Calu3 (cell line): ENCODE measurements around the gene CCL8. TPM values are rescaled to one million over a fixed set of nuclear protein-coding genes. Genes with fewer than 3 reads are reported as not detected.

Source experiments
- BruUV-seq: library from RNA; stranded (reverse); fragments of 400-500 nt; replicated peaks from 2 replicates; lab custom pipeline; 2021; lab: Mats Ljungman, UMichigan
- CTCF ChIA-PET: fragments of 300-600 bp; sonication (Branson Sonifier 250); formaldehyde crosslinking; loops from one replicate; lab custom pipeline; 2022; ENCODE audit warnings: antibody characterized with exemption; lab: Charles Lee
- DNase-seq: peaks from one replicate; pipeline ENCODE4 v3.0.0; 2022
- H3K27ac Mint-ChIP-seq: one replicate; pipeline ENCODE4 v1.8.0; 2022; ENCODE audit warnings: mixed read lengths; ENCODE audit not compliant: unreplicated experiment
- H3K27me3 Mint-ChIP-seq: one replicate; pipeline ENCODE4 v1.8.0; 2022; ENCODE audit warnings: mixed read lengths; ENCODE audit not compliant: unreplicated experiment
- H3K36me3 Mint-ChIP-seq: one replicate; pipeline ENCODE4 v1.8.0; 2022; ENCODE audit warnings: mild to moderate bottlenecking, moderate library complexity, mixed read lengths; ENCODE audit not compliant: insufficient read depth, unreplicated experiment
- H3K4me1 Mint-ChIP-seq: one replicate; pipeline ENCODE4 v1.8.0; 2022; ENCODE audit warnings: mild to moderate bottlenecking, low read depth, mixed read lengths; ENCODE audit not compliant: unreplicated experiment
- H3K4me3 Mint-ChIP-seq: one replicate; pipeline ENCODE4 v1.8.0; 2022; ENCODE audit warnings: mild to moderate bottlenecking, low read depth, moderate library complexity, mixed read lengths; ENCODE audit not compliant: unreplicated experiment
- H3K9me3 Mint-ChIP-seq: one replicate; pipeline ENCODE4 v1.8.0; 2022; ENCODE audit warnings: low read depth, mixed read lengths; ENCODE audit not compliant: unreplicated experiment
- intact Hi-C: fragments of 100-400 bp; cut with micrococcal nuclease; formaldehyde crosslinking; loops from one replicate; pipeline ENCODE4 v1.10.0; 2022; ENCODE audit not compliant: unreplicated experiment
- total RNA-seq: library from RNA; stranded (reverse); gene quantifications from 2 replicates; pipeline ENCODE4 v1.2.3, GENCODE V29; 2022
- TF ChIP-seq, protein P1 (sequence below): fragments of 200-600 bp; IDR thresholded peaks from one replicate; pipeline ENCODE4 v1.8.0; 2022; ENCODE audit warnings: antibody characterized with exemption; ENCODE audit not compliant: unreplicated experiment

Gene CCL8
- total RNA-seq, 1 experiment from 2014 or later = not detected

DNA sequence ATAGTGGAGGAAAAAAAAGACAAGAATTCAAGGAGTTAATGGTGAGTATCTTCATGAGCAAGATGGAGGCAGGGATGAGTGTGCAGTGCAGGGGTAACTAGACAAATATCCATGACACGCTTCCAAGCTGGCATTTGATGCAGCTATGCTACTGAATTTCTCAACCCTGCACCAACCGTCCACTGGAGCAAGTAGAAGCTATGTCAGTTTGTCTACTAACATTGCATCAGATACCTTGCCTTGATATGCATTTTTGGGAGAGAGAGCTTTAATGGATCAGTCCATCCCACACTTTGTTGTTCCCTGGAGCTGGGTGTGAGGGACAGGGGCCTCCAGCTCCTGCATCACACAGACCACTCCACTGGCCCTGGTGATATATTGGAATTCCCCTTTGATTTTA lies 17.2 kb upstream of the CCL8 start:
- peaks cover 66% of the 10 kb centered on the region for H3K27me3 Mint-ChIP-seq
- no peaks in the 10 kb centered on the region for H3K36me3 Mint-ChIP-seq
- H3K4me3 Mint-ChIP-seq = no peak overlapping the region
- H3K4me1 Mint-ChIP-seq = no peaks in the 10 kb centered on the region
- no peak for DNase-seq
- no TSS peak for BruUV-seq
- no peak overlapping the region for H3K27ac Mint-ChIP-seq
- TF ChIP-seq, protein P1, sequence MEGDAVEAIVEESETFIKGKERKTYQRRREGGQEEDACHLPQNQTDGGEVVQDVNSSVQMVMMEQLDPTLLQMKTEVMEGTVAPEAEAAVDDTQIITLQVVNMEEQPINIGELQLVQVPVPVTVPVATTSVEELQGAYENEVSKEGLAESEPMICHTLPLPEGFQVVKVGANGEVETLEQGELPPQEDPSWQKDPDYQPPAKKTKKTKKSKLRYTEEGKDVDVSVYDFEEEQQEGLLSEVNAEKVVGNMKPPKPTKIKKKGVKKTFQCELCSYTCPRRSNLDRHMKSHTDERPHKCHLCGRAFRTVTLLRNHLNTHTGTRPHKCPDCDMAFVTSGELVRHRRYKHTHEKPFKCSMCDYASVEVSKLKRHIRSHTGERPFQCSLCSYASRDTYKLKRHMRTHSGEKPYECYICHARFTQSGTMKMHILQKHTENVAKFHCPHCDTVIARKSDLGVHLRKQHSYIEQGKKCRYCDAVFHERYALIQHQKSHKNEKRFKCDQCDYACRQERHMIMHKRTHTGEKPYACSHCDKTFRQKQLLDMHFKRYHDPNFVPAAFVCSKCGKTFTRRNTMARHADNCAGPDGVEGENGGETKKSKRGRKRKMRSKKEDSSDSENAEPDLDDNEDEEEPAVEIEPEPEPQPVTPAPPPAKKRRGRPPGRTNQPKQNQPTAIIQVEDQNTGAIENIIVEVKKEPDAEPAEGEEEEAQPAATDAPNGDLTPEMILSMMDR = no peak
- CTCF ChIA-PET = no interaction called here
- intact Hi-C loops = no loop called here
- H3K9me3 Mint-ChIP-seq = no peaks in the 10 kb centered on the region

DNA sequence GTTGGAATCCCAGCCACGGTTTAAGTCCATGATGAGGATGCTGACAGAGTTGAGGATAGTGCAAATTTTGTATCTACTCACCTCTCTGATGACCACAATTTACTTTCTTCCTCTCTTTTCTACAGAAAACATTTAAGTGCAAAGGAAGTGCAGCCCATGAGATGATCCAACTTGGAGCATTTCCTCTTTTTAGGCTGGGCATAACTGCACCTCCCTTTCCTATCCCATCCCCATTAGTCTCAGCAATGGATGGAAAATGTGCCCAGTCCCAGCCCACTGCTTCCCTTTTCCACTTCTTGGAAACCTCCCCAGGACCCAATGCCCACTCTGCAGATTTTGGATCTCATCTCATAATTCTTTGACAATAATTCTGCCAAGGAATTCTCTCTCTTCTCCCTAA lies 16.6 kb upstream of the CCL8 start:
- no peak for DNase-seq
- BruUV-seq = no TSS peak
- Mint-ChIP-seq H3K36me3 (no peaks in the 10 kb centered on the region), H3K4me1 (no peaks in the 10 kb centered on the region), H3K9me3 (no peaks in the 10 kb centered on the region), H3K4me3 (no peak overlapping the region), H3K27ac (no peak overlapping the region), H3K27me3 (peaks cover 72% of the 10 kb centered on the region)
- intact Hi-C loops = no loop called here
- TF ChIP-seq, protein P1 = no peak
- CTCF ChIA-PET = no interaction called here

DNA sequence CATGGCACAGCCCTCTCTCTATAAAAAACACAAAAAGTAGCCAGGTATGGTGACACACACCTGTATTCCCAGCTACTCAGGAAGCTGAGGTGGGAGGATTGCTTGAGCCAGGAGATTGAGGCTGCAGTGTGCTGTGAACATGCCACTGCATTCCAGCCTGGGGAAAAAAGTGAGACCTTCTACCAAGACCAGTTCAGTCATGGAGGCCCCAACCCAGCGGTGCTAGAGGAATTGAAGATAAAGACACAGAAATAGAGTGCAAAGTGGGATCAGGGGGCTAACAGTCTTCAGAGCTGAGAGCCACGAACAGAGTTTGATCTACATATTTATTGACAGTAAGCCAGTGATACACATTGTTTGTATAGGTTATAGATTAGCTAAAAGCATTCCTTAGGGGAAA lies 15.6 kb upstream of the CCL8 start:
- no peak overlapping the region for H3K27ac Mint-ChIP-seq
- CTCF ChIA-PET = no interaction called here
- no peaks in the 10 kb centered on the region for H3K4me1 Mint-ChIP-seq
- H3K36me3 Mint-ChIP-seq = no peaks in the 10 kb centered on the region
- BruUV-seq = no TSS peak
- intact Hi-C loops = no loop called here
- H3K4me3 Mint-ChIP-seq = no peak overlapping the region
- no peaks in the 10 kb centered on the region for H3K9me3 Mint-ChIP-seq
- H3K27me3 Mint-ChIP-seq = peaks cover 79% of the 10 kb centered on the region
- TF ChIP-seq, protein P1 = no peak
- no peak for DNase-seq

DNA sequence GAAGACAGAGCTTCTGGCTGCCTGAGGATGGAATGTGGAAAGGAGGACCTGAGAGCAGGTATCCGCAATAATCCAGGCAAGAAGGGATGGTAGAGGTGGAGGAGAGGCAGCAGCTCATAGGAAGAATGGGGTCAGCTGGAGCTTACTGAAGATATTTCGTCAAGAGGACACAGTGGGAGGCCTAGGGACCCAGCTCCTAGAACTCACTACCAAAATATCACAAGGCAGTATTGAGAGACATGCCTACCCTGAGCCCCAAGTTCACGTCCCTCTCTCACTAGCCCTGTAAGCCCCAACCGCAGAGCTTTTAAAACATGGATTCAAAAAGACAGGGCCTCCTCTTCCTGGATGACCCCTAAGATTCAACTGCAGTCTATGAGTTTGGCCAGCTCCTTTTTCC lies 14.2 kb upstream of the CCL8 start:
- TF ChIP-seq, protein P1 = no peak
- no peak overlapping the region for H3K4me3 Mint-ChIP-seq
- CTCF ChIA-PET = no interaction called here
- no peaks in the 10 kb centered on the region for H3K9me3 Mint-ChIP-seq
- intact Hi-C loops = no loop called here
- H3K27me3 Mint-ChIP-seq = peaks cover 88% of the 10 kb centered on the region
- BruUV-seq = no TSS peak
- no peak overlapping the region for H3K27ac Mint-ChIP-seq
- no peak for DNase-seq
- H3K36me3 Mint-ChIP-seq = no peaks in the 10 kb centered on the region
- no peaks in the 10 kb centered on the region for H3K4me1 Mint-ChIP-seq
